Prostate gland (tissue), 2 donors: ENCODE results near the gene ZAR1. TPM values are rescaled to one million over a fixed set of nuclear protein-coding genes. Genes with fewer than 3 reads are reported as not detected.

Source experiments
- DNase-seq: peaks from one replicate; pipeline ENCODE4 v3.0.0-alpha.2; 2019; ENCODE audit warnings: low spot score
- H3K27ac ChIP-seq, 2 donors: fragments of 200-600 bp; sonication (generic); 2 replicates each; pipeline ENCODE4 v1.5.1; 2017 to 2019
- H3K27me3 ChIP-seq: fragments of 200-600 bp; sonication (generic); replicated peaks from 2 replicates; pipeline ENCODE4 v1.5.1; 2019; ENCODE audit not compliant: insufficient read depth
- H3K36me3 ChIP-seq, 2 donors: fragments of 200-600 bp; sonication (generic); 1 replicate in 1 of 2; 2 replicates in 1 of 2; pipeline versions ENCODE4 v1.5.1 to v1.8.1; 2017 to 2019
- H3K4me1 ChIP-seq: fragments of 200-600 bp; sonication (generic); replicated peaks from 2 replicates; pipeline ENCODE4 v1.5.1; 2019
- H3K4me3 ChIP-seq, 2 donors: fragments of 200-600 bp; sonication (generic); 2 replicates each; pipeline ENCODE4 v1.5.1; 2017 to 2019
- H3K9me3 ChIP-seq: fragments of 200-600 bp; sonication (generic); 2 replicates; pipeline ENCODE4 v1.5.1; 2017
- CTCF ChIP-seq, 4 experiments: fragments of 200-600 bp in 2 of 4; fragments of 450-650 bp in 2 of 4; sonication (generic) in 2 of 4; IDR thresholded peaks; 1 replicate in 3 of 4; 2 replicates in 1 of 4; pipeline ENCODE4 v1.5.1; 2016 to 2019; ENCODE audit warnings: antibody characterized with exemption in 4 of 4, mild to moderate bottlenecking in 2 of 4, moderate library complexity in 2 of 4
- POLR2A ChIP-seq: fragments of 450-650 bp; IDR thresholded peaks from one replicate; pipeline ENCODE4 v1.6.1; 2016; ENCODE audit warnings: antibody characterized with exemption, mild to moderate bottlenecking
- POLR2AphosphoS5 ChIP-seq: sonication (generic); formaldehyde crosslinking; IDR thresholded peaks from one replicate; pipeline ENCODE4 v1.6.1; 2017; ENCODE audit warnings: antibody characterized with exemption
- WGBS: methylation state at CpG from one replicate; pipeline ENCODE4 v1.1.5; 2018; 5-methylcytosine and 5-hydroxymethylcytosine counted together
- intact Hi-C: fragments of 100-400 bp; cut with DNase I; formaldehyde crosslinking; loops from one replicate; pipeline ENCODE4 v1.14.2; 2022
- total RNA-seq, 2 donors: library from RNA; depleted of rRNA; stranded (reverse); fragments of >200 nt; gene quantifications; one replicate each; pipeline ENCODE4 v1.1.0, GENCODE V29; 2016

Gene ZAR1
- total RNA-seq, 2 donors from 2014 or later: 1.7 TPM; not detected in 1

- WGBS: 73% methylated on average over 23 of the region's 23 CpGs
- Histone ChIP-seq H3K4me1 (no peaks in the 10 kb centered on the region), H3K36me3 (no peaks in the 10 kb centered on the region), H3K27ac (no peak overlapping the region), H3K4me3 (no peak overlapping the region), H3K9me3 (no peaks in the 10 kb centered on the region), H3K27me3 (no peaks in the 10 kb centered on the region)
- TF ChIP-seq POLR2AphosphoS5: no peak
- no peak for TF ChIP-seq POLR2A
- TF ChIP-seq CTCF (IDR thresholded peaks at IDR 0.05): no peak
- intact Hi-C loops: no loop called here
- DNase-seq: no peak
Observed at GRCh38 chr4:48491514-48492176, 1.6 kb downstream of the ZAR1 start.

- H3K9me3 ChIP-seq: no peaks in the 10 kb centered on the region
- H3K27me3 ChIP-seq: no peaks in the 10 kb centered on the region
- intact Hi-C loops: no loop called here
- H3K36me3 ChIP-seq: no peaks in the 10 kb centered on the region
- TF ChIP-seq CTCF (IDR thresholded peaks at IDR 0.05) (no peak), POLR2AphosphoS5 (no peak), POLR2A (no peak)
- no peak for DNase-seq
- H3K4me1 ChIP-seq: no peaks in the 10 kb centered on the region
- 83% methylated on average over 4 of the region's 4 CpGs for WGBS
- H3K4me3 ChIP-seq: no peak overlapping the region
- H3K27ac ChIP-seq: no peak overlapping the region
Observed at GRCh38 chr4:48493452-48494100, 3.5 kb downstream of the ZAR1 start.

- TF ChIP-seq POLR2A (no peak), CTCF (IDR thresholded peaks at IDR 0.05) (no peak), POLR2AphosphoS5 (no peak)
- DNase-seq: no peak
- intact Hi-C loops: no loop called here
- Histone ChIP-seq H3K27me3 (no peaks in the 10 kb centered on the region), H3K36me3 (no peaks in the 10 kb centered on the region), H3K9me3 (no peaks in the 10 kb centered on the region), H3K4me1 (no peaks in the 10 kb centered on the region), H3K4me3 (no peak overlapping the region), H3K27ac (no peak overlapping the region)
- 96% methylated on average over 2 of the region's 2 CpGs for WGBS
Observed at GRCh38 chr4:48495941-48496340, 5.9 kb downstream of the ZAR1 start.

- intact Hi-C loops: no loop called here
- DNase-seq: no peak
- Histone ChIP-seq H3K4me3 (no peak overlapping the region), H3K27me3 (no peaks in the 10 kb centered on the region), H3K9me3 (no peaks in the 10 kb centered on the region), H3K36me3 (no peaks in the 10 kb centered on the region), H3K27ac (no peak overlapping the region), H3K4me1 (no peaks in the 10 kb centered on the region)
- 88% methylated on average over 4 of the region's 4 CpGs for WGBS
- TF ChIP-seq CTCF (IDR thresholded peaks at IDR 0.05) (no peak), POLR2AphosphoS5 (no peak), POLR2A (no peak)
Observed at GRCh38 chr4:48498895-48499294, 8.8 kb downstream of the ZAR1 start.

GRCh38 chr4:48499551-48500066 lies 9.6 kb downstream of the ZAR1 start:
- Histone ChIP-seq H3K4me1 (no peaks in the 10 kb centered on the region), H3K27ac (no peak overlapping the region), H3K27me3 (no peaks in the 10 kb centered on the region), H3K36me3 (no peaks in the 10 kb centered on the region), H3K4me3 (no peak overlapping the region), H3K9me3 (no peaks in the 10 kb centered on the region)
- TF ChIP-seq POLR2AphosphoS5 (no peak), POLR2A (no peak), CTCF (IDR thresholded peaks at IDR 0.05) (no peak)
- 78% methylated on average over 3 of the region's 3 CpGs for WGBS
- intact Hi-C loops: no loop called here
- DNase-seq: no peak
